ENCODE results near the gene PTK7. TPM values are rescaled to one million over a fixed set of nuclear protein-coding genes. Genes with fewer than 3 reads are reported as not detected.

Gene PTK7
- polyA plus RNA-seq, 1 experiment, result 146 TPM

DNA sequence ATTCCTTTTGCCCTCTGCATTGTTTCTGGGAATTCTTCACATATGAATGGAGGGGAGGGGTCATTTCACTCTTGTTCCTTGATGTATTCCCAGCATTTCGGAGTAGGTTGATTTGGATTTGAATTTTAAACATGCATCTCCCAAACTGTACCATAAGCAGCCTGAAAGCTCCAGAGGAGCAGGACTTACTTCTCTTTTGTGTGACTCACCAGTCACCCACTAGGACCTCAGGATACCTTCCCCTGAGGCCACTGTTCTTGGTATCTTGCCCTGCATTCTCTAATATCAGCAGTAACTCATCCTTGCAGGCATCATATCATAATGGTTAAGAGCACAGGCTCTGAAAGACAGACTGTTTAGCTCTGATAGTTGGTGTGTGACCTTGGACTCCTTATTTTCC, 17.6 kb upstream of the PTK7 start:
- CTCF ChIA-PET, result interaction anchor here (0.8 to 1.4 kb wide), 2 partner anchors 70 to 156 kb away, joined by 4 read pairs; no protein-coding TSS in a partner anchor
- DNase-seq (ENCODE audit: low read depth, low spot score), result no peak
- TF ChIP-seq, protein P1, sequence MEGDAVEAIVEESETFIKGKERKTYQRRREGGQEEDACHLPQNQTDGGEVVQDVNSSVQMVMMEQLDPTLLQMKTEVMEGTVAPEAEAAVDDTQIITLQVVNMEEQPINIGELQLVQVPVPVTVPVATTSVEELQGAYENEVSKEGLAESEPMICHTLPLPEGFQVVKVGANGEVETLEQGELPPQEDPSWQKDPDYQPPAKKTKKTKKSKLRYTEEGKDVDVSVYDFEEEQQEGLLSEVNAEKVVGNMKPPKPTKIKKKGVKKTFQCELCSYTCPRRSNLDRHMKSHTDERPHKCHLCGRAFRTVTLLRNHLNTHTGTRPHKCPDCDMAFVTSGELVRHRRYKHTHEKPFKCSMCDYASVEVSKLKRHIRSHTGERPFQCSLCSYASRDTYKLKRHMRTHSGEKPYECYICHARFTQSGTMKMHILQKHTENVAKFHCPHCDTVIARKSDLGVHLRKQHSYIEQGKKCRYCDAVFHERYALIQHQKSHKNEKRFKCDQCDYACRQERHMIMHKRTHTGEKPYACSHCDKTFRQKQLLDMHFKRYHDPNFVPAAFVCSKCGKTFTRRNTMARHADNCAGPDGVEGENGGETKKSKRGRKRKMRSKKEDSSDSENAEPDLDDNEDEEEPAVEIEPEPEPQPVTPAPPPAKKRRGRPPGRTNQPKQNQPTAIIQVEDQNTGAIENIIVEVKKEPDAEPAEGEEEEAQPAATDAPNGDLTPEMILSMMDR (IDR thresholded peaks at IDR 0.05; ENCODE audit: low read depth, low read length), result no peak
- POLR2A ChIA-PET, result interaction anchor here (0.7 to 2.4 kb wide), 2 partner anchors 17 to 153 kb away, joined by 3 to 21 read pairs; partner anchors contain the start of gene PTK7
- Histone ChIP-seq H3K4me3 (ENCODE audit: low read depth, low read length) (peak overlapping the region; percentile 100), H3K9me3 (ENCODE audit: control insufficient read depth, insufficient read depth, low read length) (no peaks in the 10 kb centered on the region; the same call in 1 of the 2 replicates), H3K27me3 (ENCODE audit: control insufficient read depth, insufficient read depth, low read length) (no peaks in the 10 kb centered on the region), H3K27ac (ENCODE audit: low read depth, low read length) (no peak overlapping the region)

DNA sequence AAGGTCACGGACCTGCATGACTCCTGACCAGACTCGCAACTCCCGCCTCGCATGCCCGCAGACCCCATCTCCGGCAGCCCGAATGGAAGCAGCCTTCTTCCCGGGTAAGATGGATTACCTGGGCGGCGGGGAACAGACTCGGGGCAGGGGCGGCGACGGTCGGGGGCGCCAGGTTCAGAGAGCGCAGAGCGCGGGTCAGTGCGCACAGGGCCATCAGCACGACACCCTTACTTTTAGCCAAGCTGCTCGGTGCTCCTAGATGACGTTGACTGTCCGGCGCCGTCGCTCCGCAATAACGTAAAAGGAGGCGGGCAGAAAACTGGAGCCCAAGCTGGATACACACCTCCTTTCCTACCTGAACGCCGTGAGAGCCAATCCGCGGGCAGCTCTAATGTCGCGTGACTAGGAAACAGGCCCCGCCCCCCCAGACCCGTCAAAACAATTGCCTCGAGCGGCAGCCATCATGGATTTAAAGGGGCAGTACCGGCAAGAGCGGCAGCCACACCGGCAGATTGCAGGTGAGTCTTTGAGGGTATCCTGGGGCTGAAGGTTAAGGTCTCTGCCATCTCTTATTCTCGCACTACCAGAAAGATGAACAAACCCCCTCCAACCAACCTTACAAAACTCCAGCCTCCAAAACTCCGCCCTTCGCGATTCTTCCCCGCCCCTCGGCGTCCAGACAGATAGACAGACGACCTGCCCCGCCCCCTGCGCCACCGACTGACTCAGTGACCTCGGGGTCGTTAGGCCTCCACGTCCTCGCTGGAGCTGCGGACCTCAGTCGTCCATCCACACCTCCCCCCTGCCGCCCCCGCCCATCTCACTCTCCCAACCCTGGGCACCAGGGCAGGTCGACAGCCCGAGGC, 16.7 kb upstream of the PTK7 start, which contains the start of the genes KLC4 and MRPL2:
TSS of gene KLC4 (plus strand) at position 464 of the 866 bp plus-strand sequence. CDS start 1,705 bp downstream, outside the sequence.
TSS of gene MRPL2 (minus strand) at position 267 of the 866 bp plus-strand sequence. CDS start at position 214, 53 bp downstream.
- TF ChIP-seq, protein P1 (IDR thresholded peaks at IDR 0.05; ENCODE audit: low read depth, low read length), result no peak
- Histone ChIP-seq H3K4me3 (ENCODE audit: low read depth, low read length) (peak within 1 kb of the TSS; percentile 100), H3K27ac (ENCODE audit: low read depth, low read length) (peak within 1 kb of the TSS; percentile 65), H3K9me3 (ENCODE audit: control insufficient read depth, insufficient read depth, low read length) (no peaks in the 10 kb centered on the region; the same call in 1 of the 2 replicates), H3K27me3 (ENCODE audit: control insufficient read depth, insufficient read depth, low read length) (no peaks in the 10 kb centered on the region)
- POLR2A ChIA-PET, result interaction anchor here (0.5 to 2.4 kb wide), 7 partner anchors 16 to 1271 kb away, joined by 3 to 21 read pairs (median 4); partner anchors contain the start of genes PPP2R5D, PTK7 and RRP36
- CTCF ChIA-PET, result interaction anchor here (0.6 to 1.4 kb wide), 4 partner anchors 69 to 111 kb away, joined by 3 to 6 read pairs (median 4); no protein-coding TSS in a partner anchor
- peak; percentile 93 for DNase-seq (ENCODE audit: low read depth, low spot score)

DNA sequence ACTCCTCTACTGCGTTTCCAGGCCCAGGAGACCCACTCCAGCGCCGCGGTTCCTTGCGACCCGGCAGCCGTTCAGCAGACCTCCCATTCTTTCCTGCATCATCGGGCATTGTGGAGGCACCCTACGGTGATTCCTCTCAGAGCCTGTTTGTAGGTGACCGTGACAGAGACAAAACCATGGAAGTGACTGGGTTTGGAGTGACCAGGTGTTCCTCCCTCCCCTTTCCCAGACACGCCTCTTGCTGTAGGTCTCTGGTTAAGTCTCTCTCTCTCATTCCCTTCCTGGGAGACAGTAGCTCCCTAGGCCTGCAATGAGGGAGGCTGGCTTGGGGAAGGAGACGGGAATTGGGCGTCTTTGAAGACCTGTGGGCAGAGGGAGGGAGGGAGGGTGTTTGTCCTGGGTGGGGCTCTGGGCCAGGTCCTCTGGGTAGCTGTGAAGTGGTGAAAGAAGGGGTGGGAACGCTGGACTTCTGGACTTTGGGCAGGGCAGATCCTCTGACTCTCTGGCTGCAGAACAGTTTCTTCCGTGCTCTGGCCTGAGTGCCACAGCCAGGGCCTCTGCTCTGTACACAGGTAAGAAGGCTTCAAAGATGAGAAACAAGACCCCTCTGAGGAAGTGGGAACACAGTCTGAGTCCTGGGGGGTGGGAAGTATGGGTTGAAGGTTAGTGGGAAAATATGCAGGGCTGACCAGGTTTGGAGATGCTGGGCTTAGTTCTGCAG, 15.9 kb upstream of the PTK7 start:
- H3K9me3 ChIP-seq (ENCODE audit: control insufficient read depth, insufficient read depth, low read length), result no peaks in the 10 kb centered on the region; the same call in 1 of the 2 replicates
- TF ChIP-seq, protein P1 (IDR thresholded peaks at IDR 0.05; ENCODE audit: low read depth, low read length), result 0 out of 2 replicates have a peak, but pooled peaks have one; percentile 1
- no peak for DNase-seq (ENCODE audit: low read depth, low spot score)
- ChIA-PET CTCF (interaction anchor here (0.6 to 1.4 kb wide), 5 partner anchors 9 to 110 kb away, joined by 3 to 8 read pairs (median 4); no protein-coding TSS in a partner anchor), POLR2A (interaction anchor here (1.3 to 2.4 kb wide), 3 partner anchors 16 to 84 kb away, joined by 3 to 21 read pairs (median 6); partner anchors contain the start of genes PPP2R5D and PTK7)
- peak overlapping the region; percentile 89 for H3K4me3 ChIP-seq (ENCODE audit: low read depth, low read length)
- H3K27me3 ChIP-seq (ENCODE audit: control insufficient read depth, insufficient read depth, low read length), result no peaks in the 10 kb centered on the region
- peak overlapping the region; percentile 57 for H3K27ac ChIP-seq (ENCODE audit: low read depth, low read length)

DNA sequence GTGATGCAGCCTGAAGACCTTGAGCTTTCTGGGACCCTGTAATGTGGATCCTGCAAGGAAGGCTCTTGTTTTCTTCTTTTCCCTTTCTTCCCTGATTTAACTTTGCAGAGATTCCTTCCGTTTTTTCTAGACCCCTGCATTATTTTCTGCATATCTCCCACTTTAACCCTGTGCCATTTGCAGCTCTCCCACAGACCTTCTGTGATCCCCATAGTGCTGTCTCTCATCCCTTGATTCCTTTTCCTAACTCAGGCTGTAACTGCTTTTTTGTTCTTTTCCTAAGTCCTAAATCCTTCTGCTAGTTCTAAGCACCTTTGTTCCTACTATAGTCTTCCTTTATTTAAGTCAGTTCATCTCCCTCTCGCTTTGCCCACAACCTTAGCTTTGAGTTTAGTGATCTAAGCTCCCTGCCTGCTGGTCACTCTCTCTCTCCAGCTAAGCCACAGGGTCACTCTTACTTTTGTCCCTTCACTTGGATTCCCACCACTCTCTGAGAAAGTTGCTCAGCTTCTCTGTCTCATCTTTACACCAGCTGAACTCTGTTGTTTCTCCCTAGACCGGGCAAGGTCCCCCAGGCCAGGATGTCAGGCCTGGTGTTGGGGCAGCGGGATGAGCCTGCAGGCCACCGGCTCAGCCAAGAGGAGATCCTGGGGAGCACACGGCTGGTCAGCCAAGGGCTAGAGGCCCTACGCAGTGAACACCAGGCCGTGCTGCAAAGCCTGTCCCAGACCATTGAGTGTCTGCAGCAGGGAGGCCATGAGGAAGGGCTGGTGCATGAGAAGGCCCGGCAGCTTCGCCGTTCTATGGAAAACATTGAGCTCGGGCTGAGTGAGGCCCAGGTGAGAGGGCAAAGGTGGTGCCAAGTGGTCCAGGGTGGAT, 15.1 kb upstream of the PTK7 start:
- POLR2A ChIA-PET, result interaction anchor here (0.9 to 2.4 kb wide), 2 partner anchors 15 to 77 kb away, joined by 6 to 21 read pairs; partner anchors contain the start of genes PPP2R5D and PTK7
- no peak overlapping the region; the same call in 1 of the 2 replicates for H3K4me3 ChIP-seq (ENCODE audit: low read depth, low read length)
- CTCF ChIA-PET, result interaction anchor here (0.6 to 1.4 kb wide), 3 partner anchors 9 to 83 kb away, joined by 4 to 8 read pairs (median 4); no protein-coding TSS in a partner anchor

More for the DNA sequence above, 15.1 kb upstream of the PTK7 start:
- DNase-seq (ENCODE audit: low read depth, low spot score), result no peak
- no peak overlapping the region for H3K27ac ChIP-seq (ENCODE audit: low read depth, low read length)
- H3K27me3 ChIP-seq (ENCODE audit: control insufficient read depth, insufficient read depth, low read length), result no peaks in the 10 kb centered on the region
- TF ChIP-seq, protein P1 (IDR thresholded peaks at IDR 0.05; ENCODE audit: low read depth, low read length), result no peak
- H3K9me3 ChIP-seq (ENCODE audit: control insufficient read depth, insufficient read depth, low read length), result no peaks in the 10 kb centered on the region; the same call in 1 of the 2 replicates
